ENCODE data around the gene PTGES3.
"Not testable (repeated sequence)": the region's sequence is repeated elsewhere in the genome, so short reads cannot be mapped to it uniquely, and the experiment has no call there.

The PTGES3 gene

DNA sequence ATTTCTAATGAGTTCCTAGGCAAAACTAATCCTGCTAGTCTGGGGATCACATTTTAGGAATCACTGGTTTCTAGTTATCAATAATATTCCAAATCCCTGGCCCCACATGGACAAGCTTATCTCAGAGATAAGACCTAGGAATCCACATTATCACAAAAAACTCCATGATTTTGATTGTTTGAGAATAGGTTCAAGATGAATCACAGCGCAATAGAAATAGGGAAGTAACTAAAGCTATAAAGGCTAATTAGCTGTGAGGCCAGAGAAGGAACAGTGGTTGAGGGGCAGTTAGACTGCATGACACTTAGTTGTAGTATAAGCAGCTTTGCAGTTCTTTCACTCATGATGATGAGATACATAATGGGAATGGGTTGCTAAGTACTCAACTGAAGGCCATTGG is 29.2 kb downstream of the PTGES3 start:
- in situ Hi-C loops (cut with HindIII; ENCODE audit: low sequenced_read_pairs), result no loop called here

DNA sequence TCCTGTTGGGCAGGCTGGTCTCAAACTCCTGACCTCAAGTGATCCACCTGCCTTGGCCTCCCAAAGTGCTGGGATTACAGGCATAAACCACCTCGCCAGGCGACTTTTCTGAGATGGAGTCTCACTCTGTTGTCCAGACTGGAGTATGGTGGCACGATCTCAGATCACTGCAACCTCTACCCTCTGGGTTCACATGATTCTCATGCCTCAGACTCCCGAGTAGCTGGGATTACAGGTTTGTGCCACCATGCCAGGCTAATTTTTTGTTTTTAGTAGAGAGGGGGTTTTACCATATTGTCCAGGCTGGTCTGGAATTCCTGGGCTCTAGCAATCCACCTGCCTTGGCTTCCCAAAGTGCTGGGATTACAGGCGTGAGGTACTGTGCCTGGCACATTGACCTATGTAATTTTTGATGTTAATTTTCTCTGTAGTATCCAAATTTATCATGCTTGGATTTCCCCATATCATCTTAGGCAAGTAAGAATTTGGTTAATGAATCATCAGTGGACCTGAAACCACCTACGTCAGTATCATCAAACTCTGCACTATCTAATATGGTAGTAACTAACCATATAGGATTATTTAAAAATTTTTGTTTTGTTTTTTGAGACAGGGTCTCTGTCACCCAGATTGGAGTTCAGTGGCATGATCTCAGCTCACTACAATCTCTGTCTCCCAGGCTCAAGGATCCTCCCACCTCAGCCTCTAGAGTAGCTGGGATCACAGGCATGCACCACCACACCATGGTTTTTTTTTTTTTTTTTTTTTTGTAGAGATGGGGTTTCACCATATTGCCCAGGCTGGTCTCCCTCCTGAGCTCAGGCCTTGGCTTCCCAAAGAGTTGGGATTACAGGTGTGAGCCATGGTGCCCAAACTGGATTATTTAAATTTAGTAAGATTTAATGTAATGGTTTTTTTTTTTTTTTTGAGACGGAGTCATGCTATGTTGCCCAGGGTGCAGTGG is 30.4 kb downstream of the PTGES3 start:
- in situ Hi-C loops (cut with HindIII; ENCODE audit: low sequenced_read_pairs), result no loop called here

DNA sequence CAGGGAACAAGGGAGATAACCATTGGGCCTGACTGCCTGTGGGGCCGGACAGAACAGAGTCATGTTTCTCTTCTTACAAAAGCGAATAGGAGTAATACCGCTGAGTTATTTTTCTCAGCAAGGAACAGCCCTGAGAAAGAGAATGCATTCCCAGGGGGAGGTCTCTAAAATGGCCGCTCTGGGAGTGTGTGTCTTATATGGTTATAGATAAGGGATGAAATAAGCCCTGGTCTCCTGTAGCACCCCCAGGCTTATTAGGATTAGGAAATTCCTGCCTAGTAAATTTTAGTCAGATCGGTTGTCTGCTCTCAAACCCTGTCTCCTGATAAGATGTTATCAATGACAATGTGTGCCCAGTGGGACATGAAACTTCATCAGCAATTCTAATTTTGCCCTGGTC is 34.3 kb downstream of the PTGES3 start:
- in situ Hi-C loops (cut with HindIII; ENCODE audit: low sequenced_read_pairs), result not testable (repeated sequence)

DNA sequence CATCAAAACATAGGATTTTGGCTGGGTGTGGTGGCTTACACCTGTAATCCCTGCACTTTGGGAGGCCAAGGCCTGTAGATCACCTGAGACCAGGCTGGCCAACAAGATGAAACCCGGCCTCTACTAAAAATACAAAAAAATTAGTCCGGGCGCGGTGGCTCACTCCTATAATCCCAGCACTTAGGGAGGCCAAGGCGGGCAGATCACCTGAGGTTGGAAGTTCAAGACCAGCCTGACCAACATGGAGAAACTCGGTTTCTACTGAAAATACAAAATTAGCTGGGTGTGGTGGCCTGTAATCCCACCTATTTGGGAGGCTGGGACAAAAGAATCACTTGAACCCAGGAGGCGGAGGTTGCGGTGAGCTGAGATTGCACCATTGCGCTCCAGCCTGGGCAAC is 40.1 kb downstream of the PTGES3 start:
- in situ Hi-C loops (cut with HindIII; ENCODE audit: low sequenced_read_pairs), result not testable (repeated sequence)

DNA sequence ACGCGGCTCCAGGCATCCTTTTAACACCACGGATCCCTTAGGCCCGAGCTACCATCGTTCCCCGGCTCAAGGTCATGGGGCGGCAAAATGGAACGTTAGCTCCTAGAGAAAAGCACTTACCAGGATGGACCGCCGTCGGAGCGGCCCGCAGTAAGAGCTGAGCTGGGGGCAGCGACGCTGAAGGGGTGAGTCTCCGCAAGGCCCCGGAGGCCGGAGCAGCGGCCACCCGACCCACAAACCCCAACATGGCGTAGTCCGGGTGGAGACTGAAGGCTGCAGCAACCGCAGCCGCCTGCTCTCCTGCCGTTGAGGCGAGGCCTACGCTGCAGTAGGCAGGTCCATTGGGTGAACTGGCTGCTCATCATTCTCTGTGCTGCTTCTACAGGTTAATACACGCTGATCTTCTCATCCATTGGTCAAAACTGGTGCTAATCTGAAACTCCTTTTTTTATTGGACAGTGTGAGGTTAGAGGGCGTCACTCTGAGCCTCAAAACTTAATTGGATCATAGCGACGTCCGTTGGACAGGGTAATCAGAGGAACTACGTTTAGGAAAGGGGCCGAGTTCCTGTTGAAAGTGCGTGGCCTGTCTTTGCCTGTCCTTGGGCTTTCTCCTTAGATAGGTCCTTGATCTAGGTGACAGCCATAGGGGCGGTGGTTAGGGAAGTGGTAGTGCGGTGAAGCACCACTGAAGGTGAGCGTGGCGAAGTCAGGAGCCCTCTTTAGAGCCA is 42.2 kb downstream of the PTGES3 start, which contains the start of gene ATP5F1B:
ATP5F1B (minus strand) TSS at position 268 of the 730 bp plus-strand sequence; CDS start at position 247, 21 bp downstream.
- in situ Hi-C loops (cut with HindIII; ENCODE audit: low sequenced_read_pairs), result no loop called here

DNA sequence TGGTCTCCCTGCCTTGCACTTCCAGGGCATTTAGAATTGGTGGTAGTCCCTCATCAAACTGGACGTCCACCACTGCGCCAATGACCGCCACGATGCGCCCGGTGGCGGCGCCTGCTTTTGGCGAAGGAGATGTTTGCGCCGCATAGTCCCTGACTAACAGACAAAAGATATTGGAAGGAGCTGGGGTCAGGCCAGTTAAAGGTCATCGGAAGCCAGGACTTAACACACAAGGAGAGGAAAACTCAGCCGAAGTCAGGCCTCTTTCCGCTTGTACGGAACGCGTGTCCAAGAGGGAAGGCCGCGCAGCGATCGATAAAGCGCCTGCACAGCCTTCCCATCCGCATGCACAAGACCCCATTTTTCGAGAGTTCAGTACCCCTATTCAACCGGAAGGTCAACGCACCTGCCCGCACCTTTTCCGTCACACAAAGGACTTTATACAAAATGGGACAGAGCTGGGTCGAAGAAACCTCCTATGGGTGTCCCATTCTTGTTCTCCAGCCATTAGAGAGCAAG is 42.8 kb downstream of the PTGES3 start:
- in situ Hi-C loops (cut with HindIII; ENCODE audit: low sequenced_read_pairs), result no loop called here

DNA sequence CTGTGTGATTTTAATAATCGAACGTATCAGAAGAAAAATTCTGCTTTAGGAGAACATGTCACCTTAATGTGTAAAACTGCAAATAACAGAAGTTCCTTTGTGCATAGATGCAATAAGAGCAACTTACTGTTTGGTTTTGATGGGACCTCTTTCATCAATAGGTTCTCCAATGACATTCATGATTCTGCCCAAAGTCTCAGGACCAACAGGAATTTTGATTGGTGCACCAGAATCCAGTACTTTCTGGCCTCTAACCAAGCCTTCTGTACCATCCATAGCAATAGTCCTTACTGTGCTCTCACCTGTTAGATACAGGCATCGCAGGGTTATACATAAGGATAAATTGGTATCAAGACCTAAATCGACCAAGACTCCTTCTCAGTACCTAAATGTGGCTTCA is 43.4 kb downstream of the PTGES3 start:
- in situ Hi-C loops (cut with HindIII; ENCODE audit: low sequenced_read_pairs), result no loop called here

DNA sequence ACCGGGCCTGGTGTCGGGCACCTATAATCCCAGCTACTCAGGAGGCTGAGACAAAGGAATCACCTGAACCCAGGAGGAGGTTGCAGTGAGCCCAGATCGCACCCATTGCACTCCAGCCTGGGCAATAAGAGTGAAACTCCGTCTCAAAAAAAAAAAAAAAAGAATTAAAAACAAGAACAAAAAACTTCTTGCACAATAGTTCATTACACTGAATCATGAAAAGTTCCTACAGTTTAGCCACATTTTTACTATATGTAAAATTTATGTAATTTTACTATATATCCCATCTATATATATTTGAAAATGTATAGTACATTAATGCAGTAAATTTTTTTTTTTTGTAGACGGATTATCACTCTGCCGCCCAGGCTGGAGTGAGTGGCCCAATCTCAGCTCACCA is 46.9 kb downstream of the PTGES3 start:
- in situ Hi-C loops (cut with HindIII; ENCODE audit: low sequenced_read_pairs), result no loop called here

DNA sequence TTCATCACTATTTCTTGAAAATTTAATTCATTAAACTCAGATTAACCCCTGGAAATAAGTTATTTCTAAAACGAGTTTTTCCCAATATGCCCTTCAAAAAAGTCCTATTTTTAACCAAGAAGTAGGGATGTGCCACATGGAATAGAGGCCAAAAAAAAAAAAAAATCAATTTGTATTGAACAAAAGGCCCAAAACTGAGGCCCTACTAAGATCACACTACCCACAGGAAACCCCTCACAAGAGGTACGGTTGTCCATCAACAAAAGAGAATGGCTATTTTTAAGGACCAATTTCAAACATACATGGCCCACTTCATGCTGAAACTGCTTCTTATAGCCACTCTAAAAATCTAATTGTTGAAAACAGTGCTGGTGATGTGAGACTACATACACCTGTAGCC is 50.5 kb downstream of the PTGES3 start:
- in situ Hi-C loops (cut with HindIII; ENCODE audit: low sequenced_read_pairs), result loop anchor here (5.0 kb wide), 1 partner anchor 35 kb away; no protein-coding TSS in a partner anchor

DNA sequence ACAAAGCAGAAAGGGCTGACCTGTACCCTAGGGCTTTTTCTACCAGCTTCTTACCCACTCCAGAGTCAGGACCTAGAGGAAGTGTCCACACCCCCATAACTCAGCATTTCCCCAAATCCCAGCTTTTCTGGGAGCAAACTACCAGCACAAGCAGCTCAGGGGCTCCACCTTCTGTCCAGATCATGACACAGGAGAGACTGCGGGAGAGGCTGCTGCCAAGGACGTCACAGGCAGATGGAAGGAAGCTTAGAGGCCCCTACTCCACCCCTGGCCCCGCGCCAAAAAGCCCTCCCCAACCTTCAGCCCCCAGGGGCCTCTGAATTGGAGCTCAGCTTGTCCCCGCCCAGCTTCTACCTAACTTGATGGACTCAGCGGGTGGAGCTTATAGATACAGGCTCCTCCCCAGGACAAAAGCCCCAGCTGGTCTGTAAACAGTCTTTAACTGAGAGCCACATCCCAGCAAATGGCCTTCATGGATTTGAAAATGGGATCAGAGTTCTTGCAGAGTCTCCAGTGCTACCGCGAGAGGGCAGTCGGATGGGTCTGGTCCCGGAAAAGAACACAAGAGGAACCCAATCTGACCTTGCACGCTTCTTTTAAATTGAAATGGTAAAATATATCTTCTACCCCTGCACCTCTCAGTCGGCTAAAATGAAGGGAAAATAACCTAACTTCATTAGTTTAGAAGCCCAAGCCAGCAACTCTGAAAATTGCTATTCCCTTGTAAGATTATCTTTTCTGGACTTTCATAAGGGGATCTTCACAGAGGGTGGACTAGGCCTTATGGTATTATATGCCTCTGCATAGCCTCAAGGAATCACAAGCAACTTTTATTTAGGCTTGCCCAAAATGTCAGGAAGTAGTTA is 51.2 kb downstream of the PTGES3 start:
- in situ Hi-C loops (cut with HindIII; ENCODE audit: low sequenced_read_pairs), result loop anchor here (5.0 kb wide), 1 partner anchor 35 kb away; no protein-coding TSS in a partner anchor

DNA sequence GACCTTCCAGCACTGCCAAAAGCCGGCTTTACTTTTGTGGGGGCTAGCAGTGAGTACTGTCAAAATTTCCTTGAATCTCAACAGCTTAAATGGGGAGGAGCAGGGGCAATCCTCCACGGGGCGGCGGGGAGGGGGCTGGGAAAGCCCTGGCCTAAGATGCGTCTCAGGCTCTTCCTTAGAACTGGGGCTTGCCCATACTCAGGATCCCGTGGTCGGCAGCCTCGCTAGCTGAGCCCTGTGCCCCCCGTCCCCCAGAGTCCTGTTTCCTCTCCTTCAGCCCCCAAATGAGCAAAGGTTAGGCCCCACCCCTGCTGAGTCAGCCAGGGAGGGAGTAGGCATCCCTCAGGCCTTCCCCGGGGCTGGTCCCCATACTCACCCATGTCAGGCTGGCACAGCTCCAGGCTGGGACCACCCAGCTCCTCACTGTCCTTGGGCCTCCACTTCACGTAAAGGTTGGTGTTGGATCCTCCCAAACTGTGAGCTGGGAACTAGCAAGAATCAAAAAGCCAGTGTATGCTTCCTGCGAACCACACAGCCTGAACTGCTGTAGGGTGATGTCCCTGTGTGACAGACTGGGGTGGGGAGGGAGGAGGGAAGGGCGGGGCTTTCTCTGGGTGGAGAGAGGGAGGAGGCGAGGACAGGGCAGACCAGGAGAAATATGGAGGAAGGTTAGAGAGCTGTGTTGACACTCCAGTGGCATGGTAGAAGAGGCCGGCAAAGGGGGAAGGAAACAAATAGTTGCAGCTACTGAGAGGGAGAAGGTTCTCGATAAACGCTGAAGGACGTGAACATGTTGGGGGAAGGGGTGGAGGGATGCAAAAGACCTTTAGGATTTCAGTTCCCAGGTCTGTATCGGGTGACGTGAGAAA is 52.0 kb downstream of the PTGES3 start:
- in situ Hi-C loops (cut with HindIII; ENCODE audit: low sequenced_read_pairs), result loop anchor here (5.0 kb wide), 1 partner anchor 36 kb away; no protein-coding TSS in a partner anchor

DNA sequence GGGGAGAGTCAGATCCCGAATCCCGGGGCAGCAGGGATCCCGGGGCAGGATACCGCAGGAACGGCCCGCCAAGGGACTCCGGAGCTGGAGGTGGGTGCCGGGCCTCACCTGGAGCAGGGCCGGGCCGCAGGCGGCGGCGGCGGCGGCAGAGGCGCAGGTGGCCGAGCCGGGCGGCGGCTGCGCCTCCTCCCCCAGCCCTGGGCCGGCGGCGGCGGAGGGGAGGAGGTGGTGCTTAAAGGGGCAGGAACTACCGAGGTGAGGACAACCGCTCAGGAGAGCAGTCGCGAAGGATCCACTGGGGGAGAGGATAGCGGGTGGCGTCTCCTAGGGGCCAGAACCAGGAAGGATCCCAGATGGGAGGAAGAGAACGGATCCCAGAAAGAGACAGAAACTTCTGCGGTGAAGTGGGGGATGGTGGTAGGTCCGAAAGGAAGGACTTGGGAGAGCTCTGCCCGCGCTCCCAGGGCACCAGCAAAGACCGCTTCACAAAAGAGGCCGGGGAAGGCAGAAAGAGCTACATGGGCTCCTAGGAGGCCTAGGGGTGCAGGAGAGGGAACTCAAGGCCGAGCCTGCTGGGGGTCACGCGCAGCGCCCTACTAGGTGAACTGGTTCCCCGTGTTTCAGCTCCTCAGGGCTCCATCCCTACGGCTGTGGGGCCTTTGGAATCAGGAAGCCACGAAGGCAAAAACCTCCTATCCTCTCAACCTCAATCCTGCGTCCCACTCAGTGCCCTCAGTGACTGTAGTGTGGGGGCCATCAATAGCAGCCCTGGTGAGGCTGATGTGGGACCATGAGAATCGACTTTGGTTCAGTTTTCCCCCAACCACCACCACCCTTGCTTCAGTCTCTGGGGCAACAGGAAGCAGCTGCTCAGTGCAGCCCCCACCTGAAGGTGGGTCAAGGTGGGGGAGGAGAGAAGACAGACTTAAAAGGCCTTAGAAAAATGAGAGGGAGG is 53.0 kb downstream of the PTGES3 start:
- in situ Hi-C loops (cut with HindIII; ENCODE audit: low sequenced_read_pairs), result loop anchor here (5.0 kb wide), 1 partner anchor 37 kb away; no protein-coding TSS in a partner anchor

DNA sequence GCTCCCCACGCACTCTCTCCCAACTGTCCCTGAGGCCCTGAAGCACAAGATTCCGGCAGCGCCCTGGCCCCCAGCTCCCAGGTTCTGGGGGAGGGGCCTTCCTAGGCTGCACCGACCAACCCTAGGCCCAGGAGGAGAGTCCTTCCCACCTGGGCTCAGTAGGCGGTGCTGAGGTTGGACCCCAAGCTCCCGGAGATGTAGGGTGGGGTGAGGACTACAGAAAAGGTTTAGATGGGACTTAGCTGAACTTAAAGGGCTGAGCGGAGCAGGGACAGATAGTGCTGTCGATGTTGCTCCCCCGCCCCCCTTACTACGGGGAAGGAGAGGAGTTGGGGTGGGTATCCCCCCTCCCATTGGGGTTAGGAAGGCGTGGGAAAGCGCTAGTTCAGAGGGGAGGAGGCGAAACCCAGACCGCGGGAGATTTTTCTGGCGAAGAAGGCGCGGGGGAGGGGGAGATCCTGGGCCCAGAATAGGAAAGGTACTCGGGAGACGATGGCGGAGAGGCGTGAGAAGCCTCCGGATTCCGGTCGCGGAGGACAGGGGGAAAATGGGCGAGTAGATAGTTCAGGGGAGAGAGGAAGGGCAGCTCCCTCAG is 53.7 kb downstream of the PTGES3 start:
- in situ Hi-C loops (cut with HindIII; ENCODE audit: low sequenced_read_pairs), result no loop called here

DNA sequence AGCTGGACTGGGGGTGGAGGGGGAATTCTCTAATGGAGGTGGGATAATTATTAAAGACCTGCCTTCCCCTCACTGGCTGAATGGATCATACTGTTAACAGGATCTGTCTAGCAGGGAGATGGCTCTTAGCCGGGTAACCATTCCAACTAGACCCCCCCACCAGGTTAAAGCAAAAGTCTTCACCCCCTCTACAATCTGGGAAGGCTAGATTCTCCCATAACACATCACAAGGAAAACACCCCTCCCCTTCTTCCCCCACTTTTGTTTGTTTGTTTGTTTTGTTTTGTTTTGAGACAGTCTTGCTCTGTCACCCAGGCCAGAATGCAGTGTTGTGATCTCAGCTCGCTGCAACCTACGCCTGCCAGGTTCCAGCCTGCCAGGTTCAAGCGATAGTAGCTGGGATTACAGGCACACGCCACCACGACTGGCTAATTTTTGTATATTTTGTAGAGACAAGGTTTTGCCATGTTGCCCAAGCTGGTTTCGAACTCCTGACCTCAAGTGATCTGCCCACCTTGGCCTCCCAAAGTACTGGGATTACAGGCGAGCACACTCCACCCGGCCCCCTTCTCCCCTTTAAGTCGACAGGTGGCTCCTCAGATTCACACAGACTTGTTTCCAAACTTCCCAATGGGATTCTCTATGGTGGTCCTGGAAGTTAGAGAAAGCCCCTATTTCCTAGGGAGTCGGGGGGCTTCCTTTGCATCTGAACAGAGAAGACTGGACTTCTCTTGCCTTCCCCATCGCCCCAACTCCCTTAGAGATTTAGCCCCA is 54.4 kb downstream of the PTGES3 start:
- in situ Hi-C loops (cut with HindIII; ENCODE audit: low sequenced_read_pairs), result no loop called here

DNA sequence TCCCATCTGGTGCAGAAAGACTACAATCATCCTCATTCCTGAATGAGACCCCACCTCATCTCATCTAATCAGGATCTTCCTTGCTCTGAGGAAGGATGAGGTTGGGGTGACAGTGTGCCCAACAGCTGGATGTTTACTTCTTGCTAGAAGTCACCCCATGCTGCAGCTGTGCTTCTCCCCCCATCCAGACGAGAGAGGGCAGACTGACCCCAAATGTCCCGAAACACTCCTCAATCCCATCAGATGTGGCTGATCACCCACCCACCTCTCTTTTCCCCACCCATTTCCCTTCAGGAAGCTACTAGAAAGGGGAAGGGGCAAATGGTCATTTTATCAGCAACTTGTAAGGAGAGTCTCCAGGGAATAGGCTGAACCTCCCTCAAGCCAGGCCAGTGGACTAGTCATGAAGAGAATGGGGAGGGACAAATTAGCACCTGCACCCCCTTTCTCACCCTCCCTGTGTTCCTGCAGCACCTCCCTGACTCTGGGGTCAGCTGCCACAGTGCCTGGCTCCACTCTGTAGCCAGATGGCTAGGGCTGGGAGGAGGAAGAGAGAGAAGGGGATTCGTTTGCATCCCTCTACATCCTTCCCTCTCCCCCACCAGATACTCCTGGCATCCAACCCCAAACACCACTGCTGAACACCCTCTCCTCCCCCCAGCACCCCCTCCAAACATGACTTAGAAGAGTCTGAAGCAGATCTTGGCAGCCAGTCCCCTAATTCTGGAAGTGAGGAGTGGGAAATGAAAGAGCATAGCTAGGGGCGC is 55.2 kb downstream of the PTGES3 start:
- in situ Hi-C loops (cut with HindIII; ENCODE audit: low sequenced_read_pairs), result no loop called here

All from endothelial cell of hepatic sinusoid (primary cell).